ENCODE results near the gene ADARB2.

Gene ADARB2

GRCh38 chr10:1601406-1601805 is 135.9 kb downstream of the ADARB2 start:
- intact Hi-C loops (cut with DNase I): no loop called here
- DNase-seq: no peak

- no peak for DNase-seq
- intact Hi-C loops (cut with DNase I): no loop called here
These were observed 136.5 kb downstream of the ADARB2 start for GRCh38 chr10:1600861-1601260.

GRCh38 chr10:1598393-1599153 is 138.8 kb downstream of the ADARB2 start:
- no peak for DNase-seq
- intact Hi-C loops (cut with DNase I): no loop called here

GRCh38 chr10:1597370-1598146 is 139.8 kb downstream of the ADARB2 start:
- DNase-seq: no peak
- intact Hi-C loops (cut with DNase I): no loop called here

GRCh38 chr10:1596482-1597099 is 140.7 kb downstream of the ADARB2 start:
- intact Hi-C loops (cut with DNase I): no loop called here
- DNase-seq: no peak

- intact Hi-C loops (cut with DNase I): no loop called here
- no peak for DNase-seq
These were observed 141.6 kb downstream of the ADARB2 start for GRCh38 chr10:1595726-1596125.

GRCh38 chr10:1595242-1595600 is 142.1 kb downstream of the ADARB2 start:
- intact Hi-C loops (cut with DNase I): no loop called here
- peak in 1 of 10 donors; percentile 59 for DNase-seq

GRCh38 chr10:1594372-1595241 is 142.7 kb downstream of the ADARB2 start:
- peak in 2 of 10 donors; percentile 63 to 77 for DNase-seq
- intact Hi-C loops (cut with DNase I): no loop called here

- peak in 1 of 10 donors; percentile 69 for DNase-seq
- intact Hi-C loops (cut with DNase I): no loop called here
These were observed 145.6 kb downstream of the ADARB2 start for GRCh38 chr10:1591742-1592141.

GRCh38 chr10:1591045-1591444 is 146.3 kb downstream of the ADARB2 start:
- DNase-seq: peak in 2 of 10 donors; percentile 56 to 72

GRCh38 chr10:1589257-1589656 is 148.1 kb downstream of the ADARB2 start:
- intact Hi-C loops (cut with DNase I): no loop called here
- no peak for DNase-seq

More at GRCh38 chr10:1591045-1591444, 146.3 kb downstream of the ADARB2 start:
- intact Hi-C loops (cut with DNase I): no loop called here

- DNase-seq: no peak
- intact Hi-C loops (cut with DNase I): no loop called here
These were observed 154.6 kb downstream of the ADARB2 start for GRCh38 chr10:1582739-1583138.

GRCh38 chr10:1581189-1581588 is 156.1 kb downstream of the ADARB2 start:
- DNase-seq: no peak

GRCh38 chr10:1579671-1580070 is 157.7 kb downstream of the ADARB2 start:
- no peak for DNase-seq
- intact Hi-C loops (cut with DNase I): no loop called here

More at GRCh38 chr10:1581189-1581588, 156.1 kb downstream of the ADARB2 start:
- intact Hi-C loops (cut with DNase I): no loop called here

GRCh38 chr10:1579141-1579491 is 158.2 kb downstream of the ADARB2 start:
- intact Hi-C loops (cut with DNase I): no loop called here
- no peak for DNase-seq

- DNase-seq: no peak
- intact Hi-C loops (cut with DNase I): no loop called here
These were observed 158.8 kb downstream of the ADARB2 start for GRCh38 chr10:1578392-1579140.

GRCh38 chr10:1577945-1578344 is 159.4 kb downstream of the ADARB2 start:
- DNase-seq: no peak
- intact Hi-C loops (cut with DNase I): no loop called here

- DNase-seq: no peak
These were observed 160.0 kb downstream of the ADARB2 start for GRCh38 chr10:1577373-1577770.

GRCh38 chr10:1576467-1577372 is 160.6 kb downstream of the ADARB2 start:
- intact Hi-C loops (cut with DNase I): no loop called here
- peak in 1 of 10 donors; percentile 51 for DNase-seq

More at GRCh38 chr10:1577373-1577770, 160.0 kb downstream of the ADARB2 start:
- intact Hi-C loops (cut with DNase I): no loop called here

All from posterior cingulate gyrus (tissue), 11 donors.